K562 (cell line): Measurements from ENCODE around the gene COL11A2. TPM values are rescaled to one million over a fixed set of nuclear protein-coding genes. Genes with fewer than 3 reads are reported as not detected.

ENCODE experiments used
- EWSR1 ChIP-seq: fragments of 450-650 bp; IDR thresholded peaks from 2 replicates; pipeline ENCODE4 v1.6.1; 2018; ENCODE audit warnings: borderline replicate concordance, mild to moderate bottlenecking, low read depth, moderate library complexity; ENCODE audit not compliant: partially characterized antibody
- RERE ChIP-seq: sonication (generic); formaldehyde crosslinking; IDR thresholded peaks from 2 replicates; pipeline ENCODE4 v1.8.0; 2023; ENCODE audit warnings: missing genetic modification reagents, mild to moderate bottlenecking, borderline replicate concordance
- YY1 ChIP-seq, 3 experiments: IDR thresholded peaks; 2 replicates each; pipeline ENCODE4 v1.6.1; 2011; ENCODE audit warnings: low read length in 2 of 3, mild to moderate bottlenecking in 2 of 3, moderate library complexity in 2 of 3, borderline replicate concordance in 1 of 3, control low read depth in 1 of 3, low read depth in 1 of 3; ENCODE audit not compliant: insufficient read depth in 3 of 3, insufficient replicate concordance in 2 of 3, control insufficient read depth in 1 of 3, insufficient read length in 1 of 3; ENCODE audit errors: extremely low read depth in 1 of 3
- polyA plus RNA-seq, 8 experiments: library from polyadenylated mRNA; depleted of rRNA in 4 of 8; stranded (reverse) in 5 of 8; unstranded in 3 of 8; fragments of >200 nt; fragmentation: Nextera tagmentation in 2 of 8; fragmentation: Illumina TruSeq in 1 of 8; extraction: Ambion mirVana in 2 of 8; extraction: Trizol in 1 of 8; gene quantifications; 2 replicates each; pipeline versions ENCODE4 v1.2.1 to v1.2.3, GENCODE V29; 2011 to 2014; ENCODE audit warnings: inconsistent platforms in 1 of 8, missing spikeins in 1 of 8
- total RNA-seq, 7 experiments: library from RNA; depleted of rRNA in 6 of 7; stranded (reverse); fragments of >200 nt in 6 of 7; fragmentation: Illumina TruSeq in 2 of 7; extraction: Trizol in 2 of 7; gene quantifications; 2 replicates each; pipeline versions ENCODE4 v1.2.1 to v1.2.3, GENCODE V29; 2011 to 2021; ENCODE audit warnings: low replicate concordance in 1 of 7

Gene COL11A2
- total and polyA plus RNA-seq, 9 of the 15 experiments (the other 6 are each of a cell fraction or from before 2014, with no cell fraction given): 0.04 to 0.35 (median 0.09) TPM; not detected in 1

- peak in 1 of 3 experiments; percentile 24 for TF ChIP-seq YY1 (IDR thresholded peaks at IDR 0.05; ENCODE audit: borderline replicate concordance in 1 of 3, control insufficient read depth in 1 of 3, extremely low read depth in 1 of 3, insufficient read depth in 3 of 3, insufficient read length in 1 of 3, insufficient replicate concordance in 2 of 3, low read depth in 1 of 3, low read length in 2 of 3)
- TF ChIP-seq EWSR1: no peak
- TF ChIP-seq RERE: no peak
- TF ChIP-seq, all 486 proteins: peak for 5
Measured at GRCh38 chr6:33143113-33143770, 49.0 kb downstream of the COL11A2 start (continued).
